ENCODE results near the gene RIN2.
"Not testable (repeated sequence)": the region's sequence is repeated elsewhere in the genome, so short reads cannot be mapped to it uniquely, and the experiment has no call there.

Gene RIN2

GRCh38 chr20:19750907-19751636, 7.0 kb upstream of the RIN2 start:
- Histone ChIP-seq H3K27ac (no peak overlapping the region), H3K4me3 (no peak overlapping the region)
- TF ChIP-seq CTCF (IDR thresholded peaks at IDR 0.05): no peak
- peak; percentile 40 for DNase-seq (ENCODE audit: low spot score)

DNA sequence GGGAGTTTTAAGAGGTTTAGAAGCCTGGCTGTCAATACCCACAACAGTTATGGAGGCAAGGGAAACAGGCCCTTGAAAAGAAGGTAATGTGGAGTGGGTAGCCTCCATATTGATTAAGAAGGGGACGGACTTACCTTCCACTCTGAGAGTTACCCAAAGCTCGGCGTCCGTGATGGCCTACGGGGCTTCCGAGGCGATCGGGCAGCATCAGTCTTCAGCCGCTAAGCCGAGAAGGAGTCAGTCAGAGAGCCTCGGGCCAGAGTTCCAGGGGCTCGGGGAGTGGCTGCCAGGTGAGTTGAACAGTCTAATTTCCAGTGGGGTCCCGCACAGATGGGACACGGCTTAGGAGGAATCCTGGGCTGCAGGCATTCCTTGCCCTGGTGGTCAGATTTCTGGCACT, 3.9 kb upstream of the RIN2 start:
- H3K4me3 ChIP-seq, H3K27ac ChIP-seq: not testable (repeated sequence)
- peak; percentile 22 for DNase-seq (ENCODE audit: low spot score)

DNA sequence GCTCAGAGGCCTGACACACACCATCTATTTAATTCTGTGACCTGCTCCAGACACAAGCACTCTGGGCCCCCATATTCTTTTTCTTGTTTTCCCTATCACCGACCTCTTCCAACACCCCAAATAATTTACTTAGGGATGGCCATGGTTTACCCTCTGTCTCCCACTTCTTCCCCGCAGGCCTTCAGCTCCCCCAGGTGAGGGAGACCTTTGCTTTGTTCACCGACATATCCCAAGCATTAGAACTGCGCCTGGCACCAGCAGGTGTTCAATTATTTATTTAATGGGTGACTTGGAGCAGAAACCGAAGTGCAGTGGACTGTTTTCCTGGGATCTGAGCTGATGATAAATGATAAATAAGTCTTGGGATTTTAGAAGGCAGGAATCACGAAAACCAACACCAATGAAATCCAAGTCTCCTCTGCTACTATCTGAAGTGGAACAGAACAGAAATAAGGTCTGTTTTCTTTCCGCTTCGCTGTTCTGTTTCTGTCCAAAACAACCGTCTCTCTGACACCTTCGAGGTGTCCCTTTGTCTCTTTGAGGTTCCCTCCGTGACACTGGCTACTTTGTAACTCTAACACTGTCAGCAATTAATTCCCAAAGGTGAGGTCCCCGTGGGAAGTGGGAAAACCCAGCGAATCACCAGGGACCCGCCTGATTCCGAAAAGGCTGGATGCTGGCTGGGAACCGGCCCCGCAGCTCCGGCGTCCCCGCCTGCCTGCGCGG, 1.1 kb upstream of the RIN2 start:
- DNase-seq (ENCODE audit: low spot score): peak; percentile 53

GRCh38 chr20:19757487-19758132, 448 bp upstream of the RIN2 start:
- TF ChIP-seq CTCF (IDR thresholded peaks at IDR 0.05): no peak
- H3K27ac ChIP-seq: peak overlapping the region; percentile 92 to 97

More for the DNA sequence above, 1.1 kb upstream of the RIN2 start:
- Histone ChIP-seq H3K27ac (peak overlapping the region; percentile 92 to 97), H3K4me3 (peak overlapping the region; percentile 79)
- TF ChIP-seq CTCF (IDR thresholded peaks at IDR 0.05): no peak

DNA sequence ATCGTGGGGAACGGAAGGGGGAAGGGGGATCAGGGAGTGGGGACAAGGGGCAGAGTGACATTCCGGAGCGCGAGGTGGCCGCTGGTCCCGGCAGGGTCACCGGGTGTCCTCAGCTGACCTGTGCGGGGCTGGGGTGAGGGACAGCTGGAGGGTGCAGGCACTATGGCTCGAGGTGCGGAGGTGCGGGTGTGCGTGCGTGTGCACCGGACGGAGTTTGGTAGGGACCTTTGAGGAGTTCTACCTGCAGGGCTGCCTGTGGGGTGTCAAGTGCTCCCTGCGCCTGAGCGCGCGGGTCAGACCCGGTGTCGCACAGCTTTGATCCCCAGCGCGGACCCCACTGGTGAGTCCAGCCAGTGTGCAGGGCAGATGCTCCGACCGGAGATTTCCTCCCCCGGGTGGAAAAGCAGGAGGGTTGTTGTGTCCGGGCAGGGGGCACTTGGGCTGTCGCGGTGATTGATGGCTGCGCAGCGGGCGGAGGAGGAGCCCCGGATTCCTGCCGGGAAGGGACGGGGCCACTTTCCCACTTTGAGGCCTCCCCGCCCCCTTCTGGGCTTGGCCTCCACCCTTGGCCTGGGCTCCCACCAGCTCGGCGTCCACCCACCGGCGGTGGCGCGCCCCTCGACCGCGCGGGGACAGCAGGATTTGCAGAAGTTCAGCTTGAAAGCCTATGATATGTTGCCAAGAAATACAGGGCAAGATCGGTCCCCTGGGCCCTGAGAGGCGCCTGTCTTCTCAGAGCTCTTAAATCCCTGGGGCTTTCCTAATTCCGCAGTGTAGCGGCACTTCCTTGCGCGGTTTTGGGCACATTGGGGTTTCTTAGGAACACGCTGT, 658 bp downstream of the RIN2 start:
- peak; percentile 84 for DNase-seq (ENCODE audit: low spot score)
- TF ChIP-seq CTCF (IDR thresholded peaks at IDR 0.05): no peak
- Histone ChIP-seq H3K4me3 (peak overlapping the region; percentile 79), H3K27ac (peak overlapping the region; percentile 92 to 97)

More at GRCh38 chr20:19757487-19758132, 448 bp upstream of the RIN2 start:
- peak; percentile 92 for DNase-seq (ENCODE audit: low spot score)
- peak overlapping the region; percentile 79 for H3K4me3 ChIP-seq

- Histone ChIP-seq H3K4me3 (peak overlapping the region; percentile 79), H3K27ac (peak overlapping the region in 1 of 2 donors; percentile 97)
- peak; percentile 43 for DNase-seq (ENCODE audit: low spot score)
- TF ChIP-seq CTCF (IDR thresholded peaks at IDR 0.05): no peak
Measured at GRCh38 chr20:19760371-19760721, 2.3 kb downstream of the RIN2 start.

- no peak for DNase-seq (ENCODE audit: low spot score)
Measured at GRCh38 chr20:19761326-19761725, 3.3 kb downstream of the RIN2 start.

More at GRCh38 chr20:19761326-19761725, 3.3 kb downstream of the RIN2 start:
- TF ChIP-seq CTCF (IDR thresholded peaks at IDR 0.05): no peak
- Histone ChIP-seq H3K4me3 (no peak overlapping the region), H3K27ac (no peak overlapping the region)

Data from coronary artery (tissue), 2 donors.